Stomach (tissue), 4 donors: ENCODE measurements around the gene CADM2.

Experiments
- EP300 ChIP-seq: sonication (generic); formaldehyde crosslinking; IDR thresholded peaks from one replicate; pipeline ENCODE4 v1.6.1; 2017; ENCODE audit warnings: antibody characterized with exemption
- POLR2A ChIP-seq, 4 donors: fragments of 450-650 bp; IDR thresholded peaks; one replicate each; pipeline ENCODE4 v1.6.1; 2016; ENCODE audit warnings: antibody characterized with exemption in 4 of 4, control low read depth in 2 of 4, mild to moderate bottlenecking in 1 of 4, moderate library complexity in 1 of 4
- POLR2AphosphoS5 ChIP-seq, 3 donors: sonication (generic); formaldehyde crosslinking; IDR thresholded peaks; one replicate each; pipeline ENCODE4 v1.6.1; 2016; ENCODE audit warnings: antibody characterized with exemption in 3 of 3
- TF ChIP-seq, protein P1 (sequence below), 7 experiments: fragments of 450-650 bp in 4 of 7; fragments of 200-600 bp in 3 of 7; sonication (generic) in 3 of 7; IDR thresholded peaks; one replicate each; pipeline ENCODE4 v1.5.1; 2016 to 2019; ENCODE audit warnings: antibody characterized with exemption in 7 of 7, control low read depth in 2 of 7, mild to moderate bottlenecking in 1 of 7

DNA sequence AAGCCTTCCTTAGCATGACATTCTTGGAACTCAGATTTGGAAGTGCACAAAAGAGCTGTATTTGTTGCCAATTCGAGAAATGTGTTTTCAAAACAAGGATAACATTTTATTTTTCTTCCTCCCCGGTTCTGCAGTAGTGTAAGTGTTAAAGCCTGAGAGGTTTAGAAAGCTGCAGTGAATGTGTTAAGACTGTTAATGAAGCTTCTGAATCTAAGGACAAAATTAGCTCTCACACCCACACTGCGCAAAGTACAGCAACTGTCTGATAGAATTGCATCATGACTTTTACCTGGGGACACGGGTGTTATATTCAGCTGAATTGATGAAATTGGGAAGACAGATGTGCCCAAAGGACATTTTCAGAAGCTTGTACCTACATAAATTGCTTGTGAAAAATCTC, 344.4 kb downstream of the CADM2 start:
- TF ChIP-seq, protein P1, sequence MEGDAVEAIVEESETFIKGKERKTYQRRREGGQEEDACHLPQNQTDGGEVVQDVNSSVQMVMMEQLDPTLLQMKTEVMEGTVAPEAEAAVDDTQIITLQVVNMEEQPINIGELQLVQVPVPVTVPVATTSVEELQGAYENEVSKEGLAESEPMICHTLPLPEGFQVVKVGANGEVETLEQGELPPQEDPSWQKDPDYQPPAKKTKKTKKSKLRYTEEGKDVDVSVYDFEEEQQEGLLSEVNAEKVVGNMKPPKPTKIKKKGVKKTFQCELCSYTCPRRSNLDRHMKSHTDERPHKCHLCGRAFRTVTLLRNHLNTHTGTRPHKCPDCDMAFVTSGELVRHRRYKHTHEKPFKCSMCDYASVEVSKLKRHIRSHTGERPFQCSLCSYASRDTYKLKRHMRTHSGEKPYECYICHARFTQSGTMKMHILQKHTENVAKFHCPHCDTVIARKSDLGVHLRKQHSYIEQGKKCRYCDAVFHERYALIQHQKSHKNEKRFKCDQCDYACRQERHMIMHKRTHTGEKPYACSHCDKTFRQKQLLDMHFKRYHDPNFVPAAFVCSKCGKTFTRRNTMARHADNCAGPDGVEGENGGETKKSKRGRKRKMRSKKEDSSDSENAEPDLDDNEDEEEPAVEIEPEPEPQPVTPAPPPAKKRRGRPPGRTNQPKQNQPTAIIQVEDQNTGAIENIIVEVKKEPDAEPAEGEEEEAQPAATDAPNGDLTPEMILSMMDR (IDR thresholded peaks at IDR 0.05), result no peak
- no peak for TF ChIP-seq POLR2A (IDR thresholded peaks at IDR 0.05)
- TF ChIP-seq POLR2AphosphoS5 (IDR thresholded peaks at IDR 0.05), result no peak
- TF ChIP-seq EP300, result no peak
